Measurements from ENCODE around the gene RPL10. TPM values are rescaled to one million over a fixed set of nuclear protein-coding genes. Genes with fewer than 3 reads are reported as not detected.
A peak's percentile ranks its signal among the peaks of the same experiment; 100 is the strongest.

Gene RPL10
- total and polyA plus RNA-seq, 9 of the 15 experiments (the other 6 are each of a cell fraction or from before 2014, with no cell fraction given), result 3,774 to 7,600 (median 5,014) TPM

GRCh38 chrX:154433605-154434004 is 35.4 kb downstream of the RPL10 start (continued):
- TF ChIP-seq ZNF740 (CRISPR knock-in tag; IDR thresholded peaks at IDR 0.05), result no peak
- no peak for TF ChIP-seq ZNF740 (tag; IDR thresholded peaks at IDR 0.05)
- TF ChIP-seq, protein P1, sequence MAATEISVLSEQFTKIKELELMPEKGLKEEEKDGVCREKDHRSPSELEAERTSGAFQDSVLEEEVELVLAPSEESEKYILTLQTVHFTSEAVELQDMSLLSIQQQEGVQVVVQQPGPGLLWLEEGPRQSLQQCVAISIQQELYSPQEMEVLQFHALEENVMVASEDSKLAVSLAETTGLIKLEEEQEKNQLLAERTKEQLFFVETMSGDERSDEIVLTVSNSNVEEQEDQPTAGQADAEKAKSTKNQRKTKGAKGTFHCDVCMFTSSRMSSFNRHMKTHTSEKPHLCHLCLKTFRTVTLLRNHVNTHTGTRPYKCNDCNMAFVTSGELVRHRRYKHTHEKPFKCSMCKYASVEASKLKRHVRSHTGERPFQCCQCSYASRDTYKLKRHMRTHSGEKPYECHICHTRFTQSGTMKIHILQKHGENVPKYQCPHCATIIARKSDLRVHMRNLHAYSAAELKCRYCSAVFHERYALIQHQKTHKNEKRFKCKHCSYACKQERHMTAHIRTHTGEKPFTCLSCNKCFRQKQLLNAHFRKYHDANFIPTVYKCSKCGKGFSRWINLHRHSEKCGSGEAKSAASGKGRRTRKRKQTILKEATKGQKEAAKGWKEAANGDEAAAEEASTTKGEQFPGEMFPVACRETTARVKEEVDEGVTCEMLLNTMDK (IDR thresholded peaks at IDR 0.05; ENCODE audit: borderline replicate concordance, insufficient read depth, low read depth, low read length, poor library complexity, severe bottlenecking), result no peak
- TF ChIP-seq CREM (IDR thresholded peaks at IDR 0.05; ENCODE audit: low read depth), result no peak
- TF ChIP-seq PTRF (tag; IDR thresholded peaks at IDR 0.05), result no peak

DNA sequence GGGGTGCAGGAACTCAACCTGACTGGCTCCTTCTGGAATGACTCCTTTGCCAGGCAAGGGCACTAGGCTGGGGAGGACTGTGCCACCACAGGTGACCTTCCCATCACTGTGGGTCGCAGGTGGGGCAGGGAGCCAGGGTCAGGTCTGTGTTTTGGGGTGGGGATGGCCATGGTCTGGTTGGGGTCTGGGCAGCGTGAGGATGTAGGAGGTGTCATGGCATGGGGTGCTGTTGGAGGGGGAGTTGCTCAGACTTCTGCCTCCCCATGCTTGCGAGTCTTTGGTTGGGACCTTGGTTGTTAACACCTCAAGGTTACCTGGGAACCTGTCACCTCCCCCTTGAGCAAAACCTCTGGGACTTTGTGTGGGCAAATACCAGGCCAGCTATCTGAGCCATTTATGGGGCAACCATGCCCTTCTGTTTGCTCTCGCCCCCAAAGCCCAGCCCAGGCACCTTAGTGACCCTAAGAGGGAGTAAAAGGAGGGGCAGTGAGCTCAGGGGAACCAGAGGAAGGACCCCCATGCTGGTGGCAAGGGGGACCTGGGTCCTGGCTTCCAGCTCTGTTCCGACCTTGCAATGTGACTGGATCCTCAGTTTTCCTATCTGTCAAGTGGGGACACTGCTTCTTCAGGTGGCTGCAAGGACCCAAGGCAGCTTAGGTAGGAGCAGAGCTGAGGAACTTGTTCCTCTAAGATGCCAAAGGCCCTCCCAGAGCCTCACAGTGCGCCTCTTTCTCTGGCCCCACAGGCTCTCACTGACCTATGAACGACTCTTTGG is 36.4 kb downstream of the RPL10 start:
- FAIRE-seq, result no peak
- Histone ChIP-seq H3K27ac (ENCODE audit: extremely low read depth, low read depth, low read length) (no peak overlapping the region), H3K79me2 (ENCODE audit: control insufficient read depth, insufficient read depth, low read length) (peaks cover 37% of the 10 kb centered on the region), H3K4me3 (no peak overlapping the region), H3K9me3 (replicated peaks; ENCODE audit: control insufficient read depth, insufficient read depth, low read depth, low read length) (no peaks in the 10 kb centered on the region), H3K4me2 (ENCODE audit: insufficient read depth, low read length) (no peak overlapping the region), H3K9ac (ENCODE audit: insufficient read depth in 1 of 2, low read depth in 2 of 2, low read length in 2 of 2) (no peak overlapping the region), H3K36me3 (ENCODE audit: control insufficient read depth, insufficient read depth, low read length) (peaks cover 70% of the 10 kb centered on the region; the same call in 2 of the 3 replicates), H4K20me1 (replicated peaks; ENCODE audit: control insufficient read depth, insufficient read depth, low read length) (peaks cover 5% of the 10 kb centered on the region; the same call in 1 of the 2 replicates), H3K9me1 (ENCODE audit: control insufficient read depth, insufficient read depth, low read length) (peaks cover 3% of the 10 kb centered on the region), H3K27me3 (ENCODE audit: control insufficient read depth in 2 of 2, insufficient read depth in 2 of 2, low read length in 2 of 2) (no peaks in the 10 kb centered on the region), H3K4me1 (replicated peaks in 1 of 2; ENCODE audit: control insufficient read depth in 2 of 2, insufficient read depth in 2 of 2, low read length in 2 of 2) (peaks cover 21 to 61% of the 10 kb centered on the region in 2 experiments; a peak in 4 of 5 replicates), H2AFZ (ENCODE audit: low read depth, low read length) (no peak overlapping the region)
- intact Hi-C loops (cut with micrococcal nuclease), result no loop called here
- in situ Hi-C loops (cut with MboI), result no loop called here
- POLR2A ChIA-PET, result interaction anchor here (0.6 kb wide), 1 partner anchor 50 kb away, joined by 5 read pairs; no protein-coding TSS in a partner anchor
- CTCF ChIA-PET (ENCODE audit: low intra/inter-chr PET ratio), result no interaction called here
- no TSS peak for BruUV-seq (replicated peaks)
- WGBS (ENCODE audit: insufficient coverage, low coverage, missing lambda C conversion rate), result 67% methylated on average over 4 of the region's 7 CpGs
- TF ChIP-seq RBM25 (IDR thresholded peaks at IDR 0.05; ENCODE audit: low read depth, low read length, severe bottlenecking), result peak; percentile 66
- TF ChIP-seq KDM1A (IDR thresholded peaks at IDR 0.05), result 0 out of 4 replicates have a peak, but pooled peaks of 1 of the 2 experiments have one; percentile 21
- TF ChIP-seq BCOR (IDR thresholded peaks at IDR 0.05), result 0 out of 2 replicates have a peak, but pooled peaks have one; percentile 55
- no peak for TF ChIP-seq ZBTB17 (CRISPR knock-in tag; IDR thresholded peaks at IDR 0.05)
- peak; percentile 60; the same call in 1 of the 2 replicates for TF ChIP-seq ESRRA (IDR thresholded peaks at IDR 0.05; ENCODE audit: borderline replicate concordance, low read depth)
- no peak for DNase-seq (ENCODE audit: extremely low read depth in 1 of 4, low spot score in 3 of 4)
- ATAC-seq, result no peak

All from K562 (cell line).